NB4 (cell line): ENCODE measurements around the gene MYO9B.

Experiments
- CTCF ChIP-seq: IDR thresholded peaks from one replicate; pipeline ENCODE4 v1.5.1; 2012; ENCODE audit warnings: low read depth, low read length
- POLR2A ChIP-seq: IDR thresholded peaks from 2 replicates; pipeline ENCODE4 v1.6.1; 2011; ENCODE audit warnings: mild to moderate bottlenecking; ENCODE audit not compliant: insufficient read length; ENCODE audit errors: extremely low read depth

GRCh38 chr19:17227798-17228367, 152.3 kb downstream of the MYO9B start:
- no peak for TF ChIP-seq CTCF
- no peak for TF ChIP-seq POLR2A
